T-cell (primary cell): ENCODE results near the gene ZSWIM4. TPM values are rescaled to one million over a fixed set of nuclear protein-coding genes. Genes with fewer than 3 reads are reported as not detected.
A peak's percentile ranks its signal among the peaks of the same experiment; 100 is the strongest.
"Not testable (repeated sequence)": the region's sequence is repeated elsewhere in the genome, so short reads cannot be mapped to it uniquely, and the experiment has no call there.

Experiments
- ATAC-seq, 4 experiments: fragments of 200-7000 bp in 3 of 4; fragments of 150-1000 bp in 1 of 4; cut with Tn5 transposase; replicated peaks in 1 of 4; 1 replicate in 3 of 4; 2 replicates in 1 of 4; pipeline ENCODE4 v1.10.0; 2021; ENCODE audit warnings: moderate library complexity in 3 of 4, mild to moderate bottlenecking in 2 of 4, moderate number of reproducible peaks in 1 of 4
- CTCF ChIA-PET, 2 donors: fragments of 300-600 bp; sonication (Branson Sonifier 250); formaldehyde crosslinking; loops; one replicate each; lab custom pipeline; 2022; ENCODE audit warnings: antibody characterized with exemption in 2 of 2; lab: Charles Lee
- POLR2A ChIA-PET, 2 donors: fragments of 300-600 bp; sonication (Branson Sonifier 250); formaldehyde crosslinking; loops; one replicate each; lab custom pipeline; 2022; ENCODE audit warnings: antibody characterized with exemption in 2 of 2; lab: Charles Lee
- DNase-seq, 35 experiments: peaks; one replicate each; pipeline versions ENCODE4 v3.0.0 to v3.0.0-alpha.2; 2013 to 2023
- H3K27ac ChIP-seq: one replicate; pipeline ENCODE4 v1.5.1; 2013; ENCODE audit warnings: low read length
- H3K27me3 ChIP-seq, 2 experiments: replicated peaks in 1 of 2; 1 replicate in 1 of 2; 2 replicates in 1 of 2; pipeline versions ENCODE4 v1.6.1 to v1.7.0; 2013; ENCODE audit warnings: low read length in 1 of 2, mixed read lengths in 1 of 2; ENCODE audit not compliant: control insufficient read depth in 2 of 2, insufficient read depth in 2 of 2; ENCODE audit errors: extremely low read depth in 1 of 2
- H3K36me3 ChIP-seq, 2 donors: 1 replicate in 1 of 2; 2 replicates in 1 of 2; pipeline versions ENCODE4 v1.6.1 to v1.7.0; 2013; ENCODE audit warnings: low read length in 1 of 2; ENCODE audit not compliant: control insufficient read depth in 2 of 2, insufficient read depth in 1 of 2; ENCODE audit errors: extremely low read depth in 1 of 2
- H3K4me1 ChIP-seq, 2 experiments: 1 replicate in 1 of 2; 2 replicates in 1 of 2; pipeline versions ENCODE4 v1.6.1 to v1.7.0; 2013; ENCODE audit warnings: low read length in 2 of 2, mixed read lengths in 1 of 2; ENCODE audit not compliant: insufficient read depth in 2 of 2, control insufficient read depth in 1 of 2; ENCODE audit errors: extremely low read depth in 1 of 2
- H3K4me3 ChIP-seq, 2 donors: 1 replicate in 1 of 2; 2 replicates in 1 of 2; pipeline versions ENCODE4 v1.5.1 to v1.7.0; 2013; ENCODE audit warnings: mild to moderate bottlenecking in 2 of 2, low read length in 1 of 2, moderate library complexity in 1 of 2; ENCODE audit not compliant: control insufficient read depth in 1 of 2; ENCODE audit errors: extremely low read depth in 1 of 2
- H3K9me3 ChIP-seq: 2 replicates; pipeline ENCODE4 v1.7.0; 2013
- H3K27ac Mint-ChIP-seq, 2 donors: one replicate each; pipeline ENCODE4 v1.8.0; 2020 to 2021; ENCODE audit warnings: mild to moderate bottlenecking in 2 of 2, mixed read lengths in 2 of 2
- H3K27me3 Mint-ChIP-seq, 2 donors: one replicate each; pipeline ENCODE4 v1.8.0; 2021 to 2022; ENCODE audit warnings: mixed read lengths in 2 of 2
- H3K36me3 Mint-ChIP-seq: one replicate; pipeline ENCODE4 v1.8.0; 2021; ENCODE audit warnings: mixed read lengths
- H3K4me1 Mint-ChIP-seq, 3 donors: one replicate each; pipeline ENCODE4 v1.8.0; 2020 to 2022; ENCODE audit warnings: mixed read lengths in 3 of 3, mild to moderate bottlenecking in 1 of 3
- H3K4me3 Mint-ChIP-seq, 3 donors: one replicate each; pipeline ENCODE4 v1.8.0; 2020 to 2022; ENCODE audit warnings: mild to moderate bottlenecking in 3 of 3, mixed read lengths in 3 of 3, moderate library complexity in 3 of 3
- H3K9me3 Mint-ChIP-seq, 3 donors: one replicate each; pipeline ENCODE4 v1.8.0; 2020 to 2022; ENCODE audit warnings: mixed read lengths in 3 of 3
- WGBS: methylation state at CpG from one replicate; pipeline ENCODE4 v1.1.5; 2013; ENCODE audit warnings: missing lambda C conversion rate; ENCODE audit not compliant: insufficient coverage; 5-methylcytosine and 5-hydroxymethylcytosine counted together
- total RNA-seq, 35 experiments: library from RNA in 6 of 35; stranded (reverse) in 6 of 35; fragments of 120-200 nt in 1 of 35; gene quantifications; one replicate each; pipeline versions ENCODE4 v1.2.1 to v1.2.4 and lab custom pipeline; 2013 to 2026

The ZSWIM4 gene
- total RNA-seq (1 to 10 TPM; 5.4 to 9.8 (median 9.0) TPM), total RNA-seq (lab: John Stamatoyannopoulos, UW) (2.0 to 10.3 (median 5.7) reads per million in 29 experiments)
- 3.0 TPM for total RNA-seq (2013)

DNA sequence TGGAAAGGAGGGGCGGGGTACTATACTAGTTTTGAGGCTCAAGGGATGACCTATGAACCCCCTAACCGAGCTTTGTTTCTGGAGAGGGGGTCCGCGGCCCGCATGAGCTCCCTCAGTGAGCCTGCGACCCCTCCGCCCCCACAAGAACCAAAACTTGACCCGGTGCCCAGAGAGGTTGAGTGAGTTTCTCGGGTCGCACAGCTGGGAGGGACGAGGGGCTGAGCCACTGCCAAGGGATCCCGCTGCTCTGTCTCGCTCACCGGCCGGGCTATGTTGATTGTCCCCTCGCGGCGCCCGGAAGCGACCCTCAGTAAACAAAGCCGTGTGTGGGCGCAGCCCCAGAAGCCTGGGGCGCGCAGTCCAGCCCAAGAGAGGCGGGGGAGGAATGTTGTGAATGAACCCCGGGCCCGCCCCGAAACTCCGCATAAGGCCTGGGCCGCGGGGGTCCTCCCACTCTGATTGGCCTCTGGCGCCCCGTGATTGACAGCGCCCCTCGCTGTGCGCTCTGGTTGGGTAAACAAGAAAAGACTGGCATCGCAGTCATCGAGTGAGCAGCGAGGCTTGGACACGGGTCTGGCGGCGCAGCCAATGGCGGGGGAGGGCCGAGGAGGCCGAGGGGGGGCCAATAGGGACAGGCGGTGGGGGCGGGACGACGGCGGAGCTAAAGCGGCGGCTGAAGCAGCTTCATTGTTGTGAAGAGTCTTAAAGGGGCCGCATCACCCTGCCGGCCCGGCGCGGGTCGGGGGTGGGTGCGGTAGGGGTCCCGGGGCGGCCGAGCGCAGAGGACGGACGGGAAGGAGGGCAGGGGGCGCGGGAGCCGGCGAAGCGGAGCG, at the start of gene ZSWIM4:
ZSWIM4 (plus strand) TSS at position 687 of the 833 bp plus-strand sequence. CDS start 206 bp downstream, outside the sequence.
- no peaks in the 10 kb centered on the region for H3K9me3 Mint-ChIP-seq
- peaks cover 30 to 35% (median 34%) of the 10 kb centered on the region in 3 donors for H3K4me1 Mint-ChIP-seq
- H3K4me1 ChIP-seq = peaks cover 6 to 32% of the 10 kb centered on the region in 2 experiments
- CTCF ChIA-PET = interaction anchor here in 1 of 2 donors (0.6 to 0.8 kb wide), 5 partner anchors 12 to 201 kb away, joined by 3 to 8 read pairs (median 5); partner anchors contain the start of gene C19orf53
- DNase-seq = peak; percentile 64 to 94 (median 79)
- H3K36me3 ChIP-seq = no peaks in the 10 kb centered on the region
- no peaks in the 10 kb centered on the region for H3K27me3 ChIP-seq
- peak; percentile 92 to 97 (median 96) for ATAC-seq
- peak within 1 kb of the TSS; percentile 94 to 97 (median 95) for H3K4me3 Mint-ChIP-seq
- H3K4me3 ChIP-seq = peak within 1 kb of the TSS; percentile 69 to 70
- H3K9me3 ChIP-seq = no peaks in the 10 kb centered on the region
- H3K27ac ChIP-seq = peak within 1 kb of the TSS; percentile 73
- no peaks in the 10 kb centered on the region for H3K36me3 Mint-ChIP-seq
- H3K27me3 Mint-ChIP-seq = no peaks in the 10 kb centered on the region
- H3K27ac Mint-ChIP-seq = peak within 1 kb of the TSS; percentile 94 to 96
- POLR2A ChIA-PET = interaction anchor here in 1 of 2 donors (0.7 to 1.1 kb wide), 2 partner anchors 46 to 51 kb away, joined by 3 read pairs; no protein-coding TSS in a partner anchor
- under 1% methylated on average over 64 of the region's 71 CpGs for WGBS

DNA sequence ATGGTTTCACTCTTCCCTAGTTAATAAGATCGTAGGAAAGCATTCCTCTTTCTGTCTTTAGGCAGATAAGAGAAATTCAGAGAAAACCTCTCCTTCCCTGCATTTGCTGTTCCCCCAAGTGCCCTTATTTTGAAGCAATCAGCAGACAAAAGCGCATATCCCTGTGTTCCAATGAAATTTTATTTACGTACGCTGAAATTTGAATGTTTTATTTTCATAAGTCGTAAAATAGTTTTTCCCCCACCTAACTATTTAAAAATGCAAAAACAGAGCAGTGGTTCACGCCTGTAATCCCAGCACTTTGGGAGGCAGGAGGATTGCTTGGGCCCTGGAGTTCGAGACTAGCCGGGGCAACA, 48.2 kb upstream of the ZSWIM4 start:
- Mint-ChIP-seq H3K4me3 (peak overlapping the region; percentile 85 to 89 (median 86)), H3K36me3 (peaks cover 3% of the 10 kb centered on the region), H3K27ac (peak overlapping the region; percentile 79 to 88), H3K4me1 (peaks cover 29 to 34% (median 33%) of the 10 kb centered on the region in 3 donors), H3K27me3 (no peaks in the 10 kb centered on the region), H3K9me3 (no peaks in the 10 kb centered on the region)
- H3K36me3 ChIP-seq = peaks cover 0 to 8% of the 10 kb centered on the region in 2 donors
- ChIA-PET POLR2A (no interaction called here), CTCF (no interaction called here)
- peaks cover 3 to 36% of the 10 kb centered on the region in 2 experiments for H3K4me1 ChIP-seq
- 96% methylated on average over 4 of the region's 8 CpGs for WGBS
- DNase-seq = no peak
- no peak for ATAC-seq
- H3K27me3 ChIP-seq = no peaks in the 10 kb centered on the region
- H3K4me3 ChIP-seq = peak overlapping the region; percentile 81 to 94
- no peaks in the 10 kb centered on the region for H3K9me3 ChIP-seq
- H3K27ac ChIP-seq = peak overlapping the region; percentile 71

DNA sequence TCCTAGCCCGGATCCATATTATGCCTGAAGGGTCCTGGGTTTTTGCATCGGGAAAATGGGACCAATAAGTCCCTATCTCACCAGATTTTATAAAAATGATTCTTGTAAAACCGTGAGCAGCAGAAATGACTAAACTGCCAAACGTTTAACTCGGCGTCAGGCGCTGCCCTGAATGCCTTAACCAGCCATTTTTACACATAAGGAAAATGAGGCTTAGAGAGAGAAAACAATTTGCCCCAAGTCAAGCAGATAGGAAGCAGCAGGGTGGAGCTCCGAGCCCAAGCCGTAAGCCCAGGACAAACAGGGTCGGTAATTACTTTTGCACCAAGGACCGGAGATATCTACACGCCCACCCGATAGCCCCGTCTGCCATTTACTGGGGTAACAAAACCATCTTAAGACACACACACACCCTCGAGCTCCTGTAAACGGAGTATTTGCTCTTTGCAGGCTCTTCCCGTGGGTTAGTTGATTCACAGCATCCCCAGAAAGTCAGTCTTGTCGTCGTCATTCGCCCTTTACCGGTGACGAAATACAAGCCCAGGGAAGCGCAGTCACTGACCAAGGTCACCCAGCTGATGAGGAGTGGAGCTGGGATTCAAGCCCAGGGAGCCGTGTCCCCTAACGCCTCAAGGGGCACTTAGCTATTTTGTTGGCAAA, 46.9 kb upstream of the ZSWIM4 start:
- ATAC-seq = peak; percentile 3 to 9 (median 3)
- no peaks in the 10 kb centered on the region for H3K27me3 Mint-ChIP-seq
- H3K9me3 ChIP-seq = no peaks in the 10 kb centered on the region

DNA sequence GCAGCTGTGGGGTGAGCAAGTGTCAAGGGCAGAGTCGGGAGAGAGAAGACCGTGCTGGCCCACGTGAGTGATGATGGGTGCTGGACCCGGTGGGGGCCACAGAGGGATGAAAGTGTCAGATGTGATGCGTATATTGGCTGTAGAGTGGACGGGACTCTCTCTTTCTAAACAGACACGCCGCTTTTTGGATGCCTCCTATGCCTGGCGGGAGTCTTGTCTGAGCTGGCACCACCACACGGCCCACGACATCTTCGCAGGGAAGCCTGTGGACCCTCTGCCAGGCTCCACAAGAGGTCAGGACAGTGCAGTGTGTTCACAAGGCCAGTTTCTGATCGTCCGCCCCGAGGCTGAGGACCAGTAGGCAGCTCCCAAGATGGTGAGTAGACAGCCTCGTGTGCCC, 43.8 kb upstream of the ZSWIM4 start:
- no peaks in the 10 kb centered on the region for H3K9me3 Mint-ChIP-seq
- WGBS = 98% methylated on average over 12 of the region's 16 CpGs
- ChIA-PET POLR2A (no interaction called here), CTCF (no interaction called here)
- Histone ChIP-seq H3K9me3 (no peaks in the 10 kb centered on the region), H3K4me3 (no peak overlapping the region), H3K36me3 (peaks cover 9 to 47% of the 10 kb centered on the region in 2 donors), H3K27ac (no peak overlapping the region), H3K4me1 (peaks cover 3 to 36% of the 10 kb centered on the region in 2 experiments), H3K27me3 (no peaks in the 10 kb centered on the region)
- H3K36me3 Mint-ChIP-seq = peaks cover 16% of the 10 kb centered on the region
- no peak overlapping the region for H3K27ac Mint-ChIP-seq
- no peak for DNase-seq
- no peak overlapping the region for H3K4me3 Mint-ChIP-seq
- no peak for ATAC-seq
- H3K27me3 Mint-ChIP-seq = no peaks in the 10 kb centered on the region
- peaks cover 29 to 35% (median 34%) of the 10 kb centered on the region in 3 donors for H3K4me1 Mint-ChIP-seq

More for the DNA sequence above, 46.9 kb upstream of the ZSWIM4 start:
- peaks cover 29 to 34% (median 33%) of the 10 kb centered on the region in 3 donors for H3K4me1 Mint-ChIP-seq
- H3K36me3 Mint-ChIP-seq = peaks cover 3% of the 10 kb centered on the region
- Histone ChIP-seq H3K4me1 (peaks cover 3 to 36% of the 10 kb centered on the region in 2 experiments), H3K27ac (peak overlapping the region; percentile 93), H3K36me3 (peaks cover 3 to 19% of the 10 kb centered on the region in 2 donors), H3K4me3 (peak overlapping the region; percentile 81 to 94), H3K27me3 (no peaks in the 10 kb centered on the region)
- H3K4me3 Mint-ChIP-seq = peak overlapping the region; percentile 85 to 89 (median 86)
- peak in 10 of 35 experiments; percentile 9 to 55 (median 16) for DNase-seq
- ChIA-PET CTCF (interaction anchor here (0.7 to 1.5 kb wide), 7 partner anchors 17 to 131 kb away, joined by 3 to 10 read pairs (median 4); no protein-coding TSS in a partner anchor), POLR2A (interaction anchor here in 1 of 2 donors (0.6 to 1.1 kb wide), 5 partner anchors 9 to 46 kb away, joined by 3 to 6 read pairs (median 3); partner anchors contain the start of gene ZSWIM4)
- 5% methylated on average over 15 of the region's 25 CpGs for WGBS
- H3K9me3 Mint-ChIP-seq = no peaks in the 10 kb centered on the region
- peak overlapping the region; percentile 81 to 88 for H3K27ac Mint-ChIP-seq

DNA sequence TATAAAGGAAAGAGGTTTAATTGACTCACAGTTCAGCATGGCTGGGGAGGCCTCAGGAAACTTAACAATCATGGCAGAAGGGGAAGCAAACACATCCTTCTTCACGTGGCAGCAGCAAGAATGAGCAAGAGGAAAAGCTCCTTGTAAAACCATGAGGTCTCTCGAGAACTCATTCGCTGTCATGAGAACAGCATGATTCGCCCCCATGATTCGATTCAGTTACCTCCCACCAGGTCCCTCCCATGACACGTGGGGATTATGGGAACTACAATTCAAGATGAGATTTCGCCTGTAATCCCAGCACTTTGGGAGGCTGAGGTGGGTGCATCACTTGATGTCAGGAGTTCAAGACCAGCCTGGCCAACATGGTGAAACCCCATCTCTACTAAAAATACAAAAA, 41.6 kb upstream of the ZSWIM4 start:
- WGBS = 83% methylated on average over 1 of the region's 7 CpGs
- ATAC-seq, H3K4me3 Mint-ChIP-seq, DNase-seq, H3K27ac Mint-ChIP-seq, H3K27me3 Mint-ChIP-seq, CTCF ChIA-PET, H3K4me3 ChIP-seq, H3K27me3 ChIP-seq, H3K9me3 ChIP-seq, POLR2A ChIA-PET, H3K27ac ChIP-seq, H3K9me3 Mint-ChIP-seq: not testable (repeated sequence)
- Mint-ChIP-seq H3K4me1 (peaks cover 20 to 23% (median 20%) of the 10 kb centered on the region in 3 donors), H3K36me3 (peaks cover 29% of the 10 kb centered on the region)
- H3K4me1 ChIP-seq = peaks cover 2 to 25% of the 10 kb centered on the region in 2 experiments
- peaks cover 9 to 68% of the 10 kb centered on the region in 2 donors for H3K36me3 ChIP-seq

DNA sequence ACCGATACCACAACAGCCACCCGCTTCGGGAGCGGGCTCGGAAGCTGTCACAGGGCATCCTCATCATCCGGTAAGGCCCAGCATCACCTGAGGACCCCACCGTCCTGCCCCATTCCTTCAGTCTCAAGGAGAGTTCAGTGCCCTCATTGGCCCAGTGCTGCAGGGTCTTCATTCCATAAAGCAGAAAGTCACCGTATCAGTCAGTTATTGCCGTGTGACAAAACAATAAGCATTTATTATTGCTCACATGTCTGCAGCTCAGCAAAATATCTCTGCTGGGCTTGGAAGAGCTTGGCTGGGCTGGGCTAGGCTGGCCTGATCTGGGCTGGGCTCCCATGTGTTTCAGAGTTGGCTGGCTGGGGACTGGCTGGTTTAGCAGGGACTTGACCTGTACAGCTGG, 39.0 kb upstream of the ZSWIM4 start:
- Mint-ChIP-seq H3K36me3 (peaks cover 30% of the 10 kb centered on the region), H3K27me3 (no peaks in the 10 kb centered on the region), H3K4me1 (peaks cover 0 to 3% (median 2%) of the 10 kb centered on the region in 3 donors), H3K9me3 (no peaks in the 10 kb centered on the region), H3K4me3 (no peak overlapping the region), H3K27ac (no peak overlapping the region)
- no peak overlapping the region for H3K27ac ChIP-seq
- no peak overlapping the region for H3K4me3 ChIP-seq
- peaks cover 10 to 79% of the 10 kb centered on the region in 2 donors for H3K36me3 ChIP-seq
- H3K9me3 ChIP-seq = no peaks in the 10 kb centered on the region
- WGBS = over 99% methylated on average over 9 of the region's 9 CpGs
- H3K4me1 ChIP-seq = peaks cover 0 to 5% of the 10 kb centered on the region in 2 experiments
- ATAC-seq = no peak
- POLR2A ChIA-PET = interaction anchor here in 1 of 2 donors (0.6 kb wide), 1 partner anchor 746 kb away, joined by 3 read pairs; no protein-coding TSS in a partner anchor
- no peaks in the 10 kb centered on the region for H3K27me3 ChIP-seq
- CTCF ChIA-PET = no interaction called here
- no peak for DNase-seq
